Activated CD8-positive, alpha-beta memory T cell treated with anti-CD3 and anti-CD28 coated beads, Interleukin-2, amount 50 U/mL, for 1 hour (primary cell): ENCODE measurements around the gene NPAS3.

Source experiments
- DNase-seq: peaks from one replicate; pipeline ENCODE4 v3.0.0-alpha.2; 2020; ENCODE audit errors: extremely low read depth

NPAS3 gene

GRCh38 chr14:33331176-33331949, 392.7 kb downstream of the NPAS3 start:
- DNase-seq = no peak

- no peak for DNase-seq
Observed at GRCh38 chr14:33332497-33332896, 393.8 kb downstream of the NPAS3 start.

GRCh38 chr14:33335366-33335765, 396.7 kb downstream of the NPAS3 start:
- no peak for DNase-seq

- DNase-seq = no peak
Observed at GRCh38 chr14:33342299-33342974, 403.8 kb downstream of the NPAS3 start.

GRCh38 chr14:33343016-33343415, 404.3 kb downstream of the NPAS3 start:
- DNase-seq = no peak

- DNase-seq = no peak
Observed at GRCh38 chr14:33347796-33348195, 409.1 kb downstream of the NPAS3 start.

GRCh38 chr14:33348510-33348909, 409.8 kb downstream of the NPAS3 start:
- DNase-seq = no peak

- no peak for DNase-seq
Observed at GRCh38 chr14:33349871-33350270, 411.2 kb downstream of the NPAS3 start.

- DNase-seq = no peak
Observed at GRCh38 chr14:33350366-33350990, 411.8 kb downstream of the NPAS3 start.

GRCh38 chr14:33352821-33353220, 414.1 kb downstream of the NPAS3 start:
- no peak for DNase-seq

- DNase-seq = no peak
Observed at GRCh38 chr14:33356181-33356580, 417.5 kb downstream of the NPAS3 start.

- no peak for DNase-seq
Observed at GRCh38 chr14:33357225-33358010, 418.7 kb downstream of the NPAS3 start.

GRCh38 chr14:33359288-33359881, 420.7 kb downstream of the NPAS3 start:
- DNase-seq = no peak

GRCh38 chr14:33362934-33363333, 424.3 kb downstream of the NPAS3 start:
- DNase-seq = no peak

GRCh38 chr14:33363682-33364081, 425.0 kb downstream of the NPAS3 start:
- no peak for DNase-seq

- DNase-seq = no peak
Observed at GRCh38 chr14:33364466-33364865, 425.8 kb downstream of the NPAS3 start.

GRCh38 chr14:33369041-33369440, 430.4 kb downstream of the NPAS3 start:
- no peak for DNase-seq

GRCh38 chr14:33369972-33370371, 431.3 kb downstream of the NPAS3 start:
- no peak for DNase-seq

GRCh38 chr14:33370426-33370825, 431.7 kb downstream of the NPAS3 start:
- DNase-seq = no peak

- no peak for DNase-seq
Observed at GRCh38 chr14:33375196-33375595, 436.5 kb downstream of the NPAS3 start.

- no peak for DNase-seq
Observed at GRCh38 chr14:33375786-33376185, 437.1 kb downstream of the NPAS3 start.

GRCh38 chr14:33376510-33376909, 437.8 kb downstream of the NPAS3 start:
- DNase-seq = no peak
